SK-N-SH (cell line): ENCODE results near the gene NDC80. TPM values are rescaled to one million over a fixed set of nuclear protein-coding genes. Genes with fewer than 3 reads are reported as not detected.

Source experiments
- CTCF ChIA-PET: fragments of 300-600, 350-600 bp; formaldehyde crosslinking; extraction: SDS; loops from one replicate; lab custom pipeline; 2021; lab: Yijun Ruan, JAX
- POLR2A ChIA-PET: fragments of 350-600 bp; sonication (Branson Sonifier 250); formaldehyde crosslinking; extraction: SDS; loops from one replicate; lab custom pipeline; 2020; ENCODE audit warnings: antibody characterized with exemption, inconsistent platforms; lab: Yijun Ruan, JAX
- DNase-seq: peaks from one replicate; pipeline ENCODE4 v3.0.0; 2012
- H2AFZ ChIP-seq: fragments of 200-600 bp; sonication (generic); 2 replicates; pipeline ENCODE4 v1.8.1; 2016; ENCODE audit warnings: antibody characterized with exemption, mild to moderate bottlenecking, low read depth
- H3F3A ChIP-seq: fragments of 200-600 bp; sonication (generic); replicated peaks from 2 replicates; pipeline ENCODE3; 2016; ENCODE audit warnings: antibody characterized with exemption, mild to moderate bottlenecking; ENCODE audit not compliant: insufficient read depth
- H3K27ac ChIP-seq, 2 experiments: fragments of 200-500 bp in 1 of 2; fragments of 200-600 bp in 1 of 2; sonication (Bioruptor generic) in 1 of 2; sonication (generic), shearing (Covaris generic) in 1 of 2; 2 replicates each; pipeline versions ENCODE4 v1.5.1 to v1.6.1; 2014 to 2016; ENCODE audit warnings: low read depth in 2 of 2, inconsistent platforms in 1 of 2, low read length in 1 of 2, mild to moderate bottlenecking in 1 of 2, mixed read lengths in 1 of 2
- H3K27me3 ChIP-seq: fragments of 200-600 bp; sonication (generic), shearing (Covaris generic); 2 replicates; pipeline ENCODE4 v1.6.1; 2016; ENCODE audit warnings: mixed run types; ENCODE audit not compliant: insufficient read depth
- H3K36me3 ChIP-seq, 2 experiments: fragments of 200-500 bp in 1 of 2; fragments of 200-600 bp in 1 of 2; sonication (Bioruptor generic) in 1 of 2; sonication (generic) in 1 of 2; replicated peaks in 1 of 2; 2 replicates each; pipeline versions ENCODE3 to v1.5.1; 2014 to 2016; ENCODE audit warnings: low read length in 1 of 2, mild to moderate bottlenecking in 1 of 2; ENCODE audit not compliant: insufficient read depth in 2 of 2, control insufficient read depth in 1 of 2
- H3K4me1 ChIP-seq, 2 experiments: fragments of 200-500 bp in 1 of 2; fragments of 200-600 bp in 1 of 2; sonication (Bioruptor generic) in 1 of 2; sonication (generic), shearing (Covaris generic) in 1 of 2; 2 replicates each; pipeline versions ENCODE4 v1.5.1 to v1.6.1; 2014 to 2016; ENCODE audit warnings: low read depth in 1 of 2, low read length in 1 of 2, mixed run types in 1 of 2; ENCODE audit not compliant: insufficient read depth in 2 of 2, control insufficient read depth in 1 of 2
- H3K4me2 ChIP-seq: fragments of 200-600 bp; sonication (generic), shearing (Covaris generic); 2 replicates; pipeline ENCODE4 v1.6.1; 2017; ENCODE audit warnings: mixed run types
- H3K4me3 ChIP-seq, 2 experiments: fragments of 200-500 bp in 1 of 2; fragments of 200-600 bp in 1 of 2; sonication (Bioruptor generic) in 1 of 2; sonication (generic), shearing (Covaris generic) in 1 of 2; 2 replicates each; pipeline versions ENCODE4 v1.5.1 to v1.8.1; 2014 to 2016; ENCODE audit warnings: low read depth in 2 of 2, inconsistent platforms in 1 of 2, low read length in 1 of 2, mild to moderate bottlenecking in 1 of 2, mixed read lengths in 1 of 2, moderate library complexity in 1 of 2
- H3K79me2 ChIP-seq: fragments of 200-600 bp; sonication (generic); 2 replicates; pipeline ENCODE4 v1.8.1; 2017; ENCODE audit warnings: mild to moderate bottlenecking; ENCODE audit not compliant: insufficient read depth
- H3K9ac ChIP-seq: fragments of 200-600 bp; sonication (generic); 2 replicates; pipeline ENCODE4 v1.6.1; 2017; ENCODE audit warnings: mixed run types
- H3K9me2 ChIP-seq: fragments of 200-600 bp; sonication (generic); 2 replicates; pipeline ENCODE4 v1.6.1; 2017; ENCODE audit warnings: mixed run types
- H3K9me3 ChIP-seq: fragments of 200-600 bp; sonication (generic); 2 replicates; pipeline ENCODE4 v1.6.1; 2017; ENCODE audit warnings: mixed run types, mild to moderate bottlenecking, moderate library complexity
- H4K20me1 ChIP-seq: fragments of 200-600 bp; sonication (generic); 2 replicates; pipeline ENCODE4 v1.6.1; 2017; ENCODE audit warnings: mild to moderate bottlenecking, mixed run types; ENCODE audit not compliant: insufficient read depth
- CHD2 ChIP-seq: fragments of 150-350 bp; IDR thresholded peaks from 2 replicates; pipeline ENCODE4 v1.6.1; 2018; ENCODE audit warnings: low read length; ENCODE audit not compliant: partially characterized antibody
- EP300 ChIP-seq, 2 experiments: IDR thresholded peaks; 2 replicates each; pipeline versions ENCODE4 v1.4.0 to v1.6.1; 2012; ENCODE audit warnings: borderline replicate concordance in 1 of 2, low read depth in 1 of 2, low read length in 1 of 2
- EZH2phosphoT487 ChIP-seq: fragments of 200-600 bp; sonication (generic); IDR thresholded peaks from 2 replicates; pipeline ENCODE4 v1.6.1; 2017; ENCODE audit warnings: low read depth, mixed run types, mild to moderate bottlenecking, antibody characterized with exemption, moderate library complexity, borderline replicate concordance
- FOSL2 ChIP-seq: IDR thresholded peaks from 2 replicates; pipeline ENCODE4 v1.4.0; 2012; ENCODE audit warnings: low read depth, mild to moderate bottlenecking, moderate library complexity, borderline replicate concordance
- FOXJ3 ChIP-seq: sonication (generic); formaldehyde crosslinking; IDR thresholded peaks from 2 replicates; pipeline ENCODE4 v1.5.1; 2020; ENCODE audit warnings: mild to moderate bottlenecking, missing genetic modification reagents
- GABPA ChIP-seq: IDR thresholded peaks from 2 replicates; pipeline ENCODE4 v1.4.0; 2012; ENCODE audit warnings: low read depth, mild to moderate bottlenecking
- GATA2 ChIP-seq: sonication (generic); formaldehyde crosslinking; IDR thresholded peaks from 2 replicates; pipeline ENCODE4 v1.5.0; 2020; ENCODE audit warnings: mild to moderate bottlenecking, missing genetic modification reagents
- JUND ChIP-seq: IDR thresholded peaks from 2 replicates; pipeline ENCODE4 v1.4.0; 2012
- RFX5 ChIP-seq: IDR thresholded peaks from 2 replicates; pipeline ENCODE4 v1.6.1; 2012; ENCODE audit warnings: mild to moderate bottlenecking, improper control_type of control experiment, low read length
- RXRA ChIP-seq: IDR thresholded peaks from 2 replicates; pipeline ENCODE4 v1.4.0; 2012; ENCODE audit warnings: low read depth, mild to moderate bottlenecking, borderline replicate concordance
- SIN3A ChIP-seq: IDR thresholded peaks from 2 replicates; pipeline ENCODE4 v1.6.1; 2012; ENCODE audit warnings: low read depth, mild to moderate bottlenecking, low read length, moderate library complexity, borderline replicate concordance
- SMC3 ChIP-seq: IDR thresholded peaks from 2 replicates; pipeline ENCODE4 v1.6.1; 2012; ENCODE audit warnings: low read depth, low read length, improper control_type of control experiment
- WGBS: methylation state at CpG from one replicate; pipeline ENCODE4 v1.1.6; 2017; ENCODE audit warnings: low lambda C conversion rate; 5-methylcytosine and 5-hydroxymethylcytosine counted together
- polyA plus RNA-seq, 3 experiments: library from polyadenylated mRNA; depleted of rRNA; stranded (reverse); fragments of >200 nt; gene quantifications; 2 replicates each; pipeline ENCODE4 v1.2.3, GENCODE V29; 2012
- TF ChIP-seq, protein P1 (sequence below): fragments of 150-350 bp; IDR thresholded peaks from 2 replicates; pipeline ENCODE4 v1.6.1; 2017; ENCODE audit warnings: antibody characterized with exemption, low read length, low read depth, borderline replicate concordance
- TF ChIP-seq, protein P2 (sequence below): fragments of 150-350 bp; IDR thresholded peaks from 2 replicates; pipeline ENCODE4 v1.6.1; 2016; ENCODE audit warnings: mild to moderate bottlenecking, low read depth, low read length
- TF ChIP-seq, protein P3 (sequence below): IDR thresholded peaks from 2 replicates; pipeline ENCODE4 v1.4.0; 2012; ENCODE audit warnings: low read depth, borderline replicate concordance

NDC80 gene
- polyA plus RNA-seq, 1 of the 3 experiments (the other 2 are of a cell fraction), result 11.3 TPM

DNA sequence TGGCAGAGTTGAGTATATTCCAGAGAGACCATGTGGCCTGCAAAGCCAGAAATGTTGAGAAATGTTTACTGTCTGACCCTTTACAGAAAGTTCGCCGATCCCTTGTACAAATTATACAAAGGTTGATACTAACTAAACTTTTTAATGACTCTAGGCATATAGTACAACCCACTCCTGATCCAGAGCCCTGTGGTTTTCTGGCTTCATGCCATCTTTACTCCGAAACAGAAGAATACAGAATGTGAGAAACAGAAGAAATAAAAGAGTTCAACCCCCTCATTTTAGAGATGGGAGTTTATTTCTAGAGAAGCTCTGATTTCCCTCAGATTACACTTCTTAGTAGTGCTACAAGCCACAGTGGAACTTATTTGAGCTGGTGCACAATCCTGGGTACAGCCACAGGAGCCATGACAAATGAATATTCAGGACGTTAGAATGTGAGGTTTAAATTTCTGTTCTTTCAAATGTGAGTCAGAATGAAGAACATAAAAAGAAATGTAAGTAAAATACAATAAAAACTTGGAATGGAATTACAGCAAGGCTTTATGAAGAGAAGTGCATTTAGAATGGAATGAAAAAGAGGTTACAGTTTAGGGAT is 46.1 kb downstream of the NDC80 start:
- ChIA-PET CTCF (no interaction called here), POLR2A (no interaction called here)
- no peak for DNase-seq
- Histone ChIP-seq H3K27ac (no peak overlapping the region), H3K4me1 (no peaks in the 10 kb centered on the region), H3F3A (no peaks in the 10 kb centered on the region), H2AFZ (no peak overlapping the region), H3K36me3 (peaks cover 16 to 31% of the 10 kb centered on the region in 2 experiments), H4K20me1 (no peaks in the 10 kb centered on the region), H3K4me3 (no peak overlapping the region), H3K27me3 (no peaks in the 10 kb centered on the region), H3K9me3 (no peaks in the 10 kb centered on the region), H3K9ac (no peak overlapping the region), H3K9me2 (no peaks in the 10 kb centered on the region), H3K79me2 (no peaks in the 10 kb centered on the region), H3K4me2 (no peak overlapping the region)
- 70% methylated on average over 4 of the region's 4 CpGs for WGBS
- TF ChIP-seq, protein P1, sequence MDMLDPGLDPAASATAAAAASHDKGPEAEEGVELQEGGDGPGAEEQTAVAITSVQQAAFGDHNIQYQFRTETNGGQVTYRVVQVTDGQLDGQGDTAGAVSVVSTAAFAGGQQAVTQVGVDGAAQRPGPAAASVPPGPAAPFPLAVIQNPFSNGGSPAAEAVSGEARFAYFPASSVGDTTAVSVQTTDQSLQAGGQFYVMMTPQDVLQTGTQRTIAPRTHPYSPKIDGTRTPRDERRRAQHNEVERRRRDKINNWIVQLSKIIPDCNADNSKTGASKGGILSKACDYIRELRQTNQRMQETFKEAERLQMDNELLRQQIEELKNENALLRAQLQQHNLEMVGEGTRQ, result no peak
- TF ChIP-seq, protein P2, sequence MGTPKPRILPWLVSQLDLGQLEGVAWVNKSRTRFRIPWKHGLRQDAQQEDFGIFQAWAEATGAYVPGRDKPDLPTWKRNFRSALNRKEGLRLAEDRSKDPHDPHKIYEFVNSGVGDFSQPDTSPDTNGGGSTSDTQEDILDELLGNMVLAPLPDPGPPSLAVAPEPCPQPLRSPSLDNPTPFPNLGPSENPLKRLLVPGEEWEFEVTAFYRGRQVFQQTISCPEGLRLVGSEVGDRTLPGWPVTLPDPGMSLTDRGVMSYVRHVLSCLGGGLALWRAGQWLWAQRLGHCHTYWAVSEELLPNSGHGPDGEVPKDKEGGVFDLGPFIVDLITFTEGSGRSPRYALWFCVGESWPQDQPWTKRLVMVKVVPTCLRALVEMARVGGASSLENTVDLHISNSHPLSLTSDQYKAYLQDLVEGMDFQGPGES, result no peak
- TF ChIP-seq GATA2 (CRISPR knock-in tag) (no peak), GABPA (no peak), SIN3A (no peak), EZH2phosphoT487 (no peak), CHD2 (no peak), EP300 (IDR thresholded peaks at IDR 0.05; ENCODE audit: borderline replicate concordance in 1 of 2, low read depth in 1 of 2, low read length in 1 of 2) (no peak), RFX5 (no peak), JUND (no peak), FOSL2 (no peak), SMC3 (no peak), RXRA (no peak), FOXJ3 (no peak)
- TF ChIP-seq, protein P3, sequence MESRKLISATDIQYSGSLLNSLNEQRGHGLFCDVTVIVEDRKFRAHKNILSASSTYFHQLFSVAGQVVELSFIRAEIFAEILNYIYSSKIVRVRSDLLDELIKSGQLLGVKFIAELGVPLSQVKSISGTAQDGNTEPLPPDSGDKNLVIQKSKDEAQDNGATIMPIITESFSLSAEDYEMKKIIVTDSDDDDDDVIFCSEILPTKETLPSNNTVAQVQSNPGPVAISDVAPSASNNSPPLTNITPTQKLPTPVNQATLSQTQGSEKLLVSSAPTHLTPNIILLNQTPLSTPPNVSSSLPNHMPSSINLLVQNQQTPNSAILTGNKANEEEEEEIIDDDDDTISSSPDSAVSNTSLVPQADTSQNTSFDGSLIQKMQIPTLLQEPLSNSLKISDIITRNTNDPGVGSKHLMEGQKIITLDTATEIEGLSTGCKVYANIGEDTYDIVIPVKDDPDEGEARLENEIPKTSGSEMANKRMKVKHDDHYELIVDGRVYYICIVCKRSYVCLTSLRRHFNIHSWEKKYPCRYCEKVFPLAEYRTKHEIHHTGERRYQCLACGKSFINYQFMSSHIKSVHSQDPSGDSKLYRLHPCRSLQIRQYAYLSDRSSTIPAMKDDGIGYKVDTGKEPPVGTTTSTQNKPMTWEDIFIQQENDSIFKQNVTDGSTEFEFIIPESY, result no peak
